HG03354 (cell line): ENCODE data around the gene EXOC4.
"Not testable (repeated sequence)": the region's sequence is repeated elsewhere in the genome, so short reads cannot be mapped to it uniquely, and the experiment has no call there.

ENCODE experiments used
- ATAC-seq: cut with Tn5 transposase; IDR thresholded peaks from one replicate; pipeline ENCODE4 v1.9.1; 2021; ENCODE audit warnings: mild to moderate bottlenecking; ENCODE audit not compliant: unreplicated experiment, poor library complexity, severe bottlenecking

Gene EXOC4

GRCh38 chr7:133641436-133641835, 388.6 kb downstream of the EXOC4 start:
- no peak for ATAC-seq

GRCh38 chr7:133642907-133643306, 390.0 kb downstream of the EXOC4 start:
- no peak for ATAC-seq

- ATAC-seq: not testable (repeated sequence)
Observed at GRCh38 chr7:133643652-133644051, 390.8 kb downstream of the EXOC4 start.

- ATAC-seq: no peak
Observed at GRCh38 chr7:133645884-133646391, 393.1 kb downstream of the EXOC4 start.

- no peak for ATAC-seq
Observed at GRCh38 chr7:133646472-133647315, 393.8 kb downstream of the EXOC4 start.

- ATAC-seq: no peak
Observed at GRCh38 chr7:133649593-133649992, 396.7 kb downstream of the EXOC4 start.

GRCh38 chr7:133650069-133650468, 397.2 kb downstream of the EXOC4 start:
- no peak for ATAC-seq

GRCh38 chr7:133650487-133651300, 397.8 kb downstream of the EXOC4 start:
- ATAC-seq: no peak

- ATAC-seq: no peak
Observed at GRCh38 chr7:133652547-133652946, 399.7 kb downstream of the EXOC4 start.

GRCh38 chr7:133654547-133654946, 401.7 kb downstream of the EXOC4 start:
- no peak for ATAC-seq

- ATAC-seq: no peak
Observed at GRCh38 chr7:133662276-133662675, 409.4 kb downstream of the EXOC4 start.

GRCh38 chr7:133662830-133663229, 410.0 kb downstream of the EXOC4 start:
- no peak for ATAC-seq

- no peak for ATAC-seq
Observed at GRCh38 chr7:133664528-133664927, 411.6 kb downstream of the EXOC4 start.

- no peak for ATAC-seq
Observed at GRCh38 chr7:133668296-133669060, 415.6 kb downstream of the EXOC4 start.

- no peak for ATAC-seq
Observed at GRCh38 chr7:133669061-133669455, 416.2 kb downstream of the EXOC4 start.

GRCh38 chr7:133670250-133670649, 417.4 kb downstream of the EXOC4 start:
- ATAC-seq: no peak

GRCh38 chr7:133672866-133673265, 420.0 kb downstream of the EXOC4 start:
- ATAC-seq: no peak

- ATAC-seq: no peak
Observed at GRCh38 chr7:133674079-133674763, 421.3 kb downstream of the EXOC4 start.

- no peak for ATAC-seq
Observed at GRCh38 chr7:133675510-133676218, 422.8 kb downstream of the EXOC4 start.
